Liver (tissue), 3 donors: ENCODE data around the gene STUM.

Source experiments
- ATF3 ChIP-seq: IDR thresholded peaks from 2 replicates; pipeline ENCODE4 v1.6.1; 2016; ENCODE audit warnings: antibody characterized with exemption
- CTCF ChIP-seq: fragments of 150-350 bp; IDR thresholded peaks from 2 replicates; pipeline ENCODE4 v1.5.1; 2017; ENCODE audit warnings: improper control_type of control experiment, low read depth, low read length; ENCODE audit not compliant: missing input control
- FOXA1 ChIP-seq: IDR thresholded peaks from 2 replicates; pipeline ENCODE4 v1.6.1; 2016; ENCODE audit warnings: antibody characterized with exemption
- HNF4A ChIP-seq, 2 donors: conservative IDR thresholded peaks; 2 replicates each; pipeline ENCODE4 v1.6.1; 2016; ENCODE audit warnings: antibody characterized with exemption in 2 of 2, mild to moderate bottlenecking in 2 of 2
- MAX ChIP-seq: IDR thresholded peaks from 2 replicates; pipeline ENCODE4 v1.6.1; 2016; ENCODE audit warnings: antibody characterized with exemption
- RAD21 ChIP-seq, 2 donors: IDR thresholded peaks; 2 replicates each; pipeline ENCODE4 v1.6.1; 2016; ENCODE audit warnings: antibody characterized with exemption in 2 of 2, mild to moderate bottlenecking in 2 of 2
- REST ChIP-seq: IDR thresholded peaks from 2 replicates; pipeline ENCODE4 v1.6.1; 2016; ENCODE audit warnings: antibody characterized with exemption, mild to moderate bottlenecking
- TAF1 ChIP-seq: conservative IDR thresholded peaks from 2 replicates; pipeline ENCODE4 v1.6.1; 2016; ENCODE audit warnings: antibody characterized with exemption, mild to moderate bottlenecking
- ZBTB33 ChIP-seq: IDR thresholded peaks from 2 replicates; pipeline ENCODE4 v1.6.1; 2016; ENCODE audit warnings: antibody characterized with exemption
- donor health status: healthy.
- donor health status: healthy.

- TF ChIP-seq CTCF (no peak), ATF3 (no peak), HNF4A (conservative IDR thresholded peaks at IDR 0.05) (peak; percentile 53 to 70), TAF1 (no peak), RAD21 (IDR thresholded peaks at IDR 0.05) (no peak), REST (peak; percentile 12), MAX (peak; percentile 35), ZBTB33 (no peak), FOXA1 (no peak)
Measured at GRCh38 chr1:226542623-226543103, 5.9 kb upstream of the STUM start.
